HFFc6 (cell line): Measurements from ENCODE around the gene NOTCH4. TPM values are rescaled to one million over a fixed set of nuclear protein-coding genes. Genes with fewer than 3 reads are reported as not detected.

Experiments
- DNase-seq: peaks from one replicate; pipeline ENCODE4 v3.0.0-alpha.2; 2018
- H3K27ac Mint-ChIP-seq: 2 replicates; pipeline ENCODE4 v1.8.0; 2020; ENCODE audit warnings: mild to moderate bottlenecking, mixed read lengths
- H3K27me3 Mint-ChIP-seq: 2 replicates; pipeline ENCODE4 v1.8.0; 2021; ENCODE audit warnings: mild to moderate bottlenecking, moderate library complexity, mixed read lengths; ENCODE audit not compliant: insufficient read depth
- H3K36me3 Mint-ChIP-seq: 2 replicates; pipeline ENCODE4 v1.8.0; 2021; ENCODE audit warnings: low read depth, mixed read lengths
- H3K4me1 Mint-ChIP-seq: 2 replicates; pipeline ENCODE4 v1.8.0; 2020; ENCODE audit warnings: low read depth, mixed read lengths
- H3K4me3 Mint-ChIP-seq: 2 replicates; pipeline ENCODE4 v1.8.0; 2020; ENCODE audit warnings: mild to moderate bottlenecking, moderate library complexity, mixed read lengths
- H3K9me3 Mint-ChIP-seq: 2 replicates; pipeline ENCODE4 v1.8.0; 2020; ENCODE audit warnings: mild to moderate bottlenecking, mixed read lengths
- total RNA-seq, 6 experiments: library from RNA; stranded (reverse); fragmentation: NEBNext Ultra II Directional; extraction: Animal tissue kit (Norgen Biotek cat#: 25700); gene quantifications; 2 replicates in 1 of 6; 3 replicates in 5 of 6; pipeline ENCODE4 v1.2.3, GENCODE V29; 2021
- TF ChIP-seq, protein P1 (sequence below): fragments of 200-600 bp; sonication (generic); IDR thresholded peaks from 2 replicates; pipeline ENCODE4 v1.5.0; 2021; ENCODE audit warnings: antibody characterized with exemption, mild to moderate bottlenecking

Gene NOTCH4
- total RNA-seq, 6 experiments from 2014 or later, result 0.29 to 0.68 (median 0.48) TPM

DNA sequence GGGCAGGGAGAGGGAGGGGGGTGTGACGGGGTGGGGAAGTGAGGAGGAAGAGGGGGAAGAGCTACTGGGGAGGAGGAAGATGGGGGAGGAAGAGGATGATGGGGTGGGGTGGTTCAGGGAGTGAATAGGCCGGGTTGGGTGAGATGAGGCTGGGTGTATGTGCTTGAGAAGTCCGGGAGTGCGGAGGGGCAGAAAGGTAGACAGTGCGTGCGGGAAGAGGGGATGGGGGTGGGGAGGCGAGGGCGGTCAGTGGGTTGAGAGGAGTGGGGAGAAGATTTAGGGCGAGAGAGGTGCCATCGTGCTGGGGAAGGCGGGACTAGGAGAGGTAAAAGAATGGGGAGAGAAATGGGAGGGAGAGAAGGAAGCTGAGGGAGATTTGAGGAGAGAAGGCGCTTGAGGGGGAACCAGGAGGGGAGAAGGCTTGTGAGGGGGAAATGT, 30.9 kb upstream of the NOTCH4 start:
- H3K27ac Mint-ChIP-seq, result peak overlapping the region; percentile 92
- H3K4me3 Mint-ChIP-seq, result peak overlapping the region; percentile 83

DNA sequence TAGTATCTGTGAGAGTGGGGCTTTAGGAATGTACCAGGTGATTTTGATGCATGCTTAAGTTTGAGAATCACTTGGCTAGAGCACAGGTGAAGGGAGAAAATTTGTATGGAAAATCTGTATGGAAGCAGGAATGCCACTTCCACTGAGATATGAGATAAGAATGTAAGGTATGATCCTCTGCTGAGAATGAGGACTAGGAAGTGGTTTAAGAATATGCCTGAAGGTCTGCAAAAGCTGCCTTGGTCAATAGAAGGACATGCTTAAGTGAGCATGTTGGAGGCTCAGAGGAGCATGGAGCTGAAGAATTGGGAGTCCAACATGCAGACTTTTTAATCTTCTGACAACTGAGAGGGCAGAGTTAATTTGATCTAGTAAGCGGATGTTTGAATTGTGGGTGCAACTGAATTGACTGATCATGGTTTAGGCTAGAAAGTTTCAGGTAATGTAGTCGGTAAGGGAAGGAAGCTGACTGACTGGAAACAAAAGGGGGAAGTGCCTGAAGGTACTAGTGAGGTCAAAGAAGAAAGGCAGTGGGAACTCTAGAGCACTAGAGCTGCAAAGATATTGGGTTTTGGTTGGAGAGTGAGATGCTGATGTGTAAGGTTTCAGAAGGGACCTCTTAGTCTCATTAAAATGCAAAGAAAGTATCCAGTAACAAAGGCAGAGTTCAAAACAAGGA, 28.6 kb upstream of the NOTCH4 start:
- H3K4me1 Mint-ChIP-seq, result peaks cover 15% of the 10 kb centered on the region
- no peak for DNase-seq
- peaks cover 9% of the 10 kb centered on the region for H3K27me3 Mint-ChIP-seq
- H3K4me3 Mint-ChIP-seq, result no peak overlapping the region
- H3K27ac Mint-ChIP-seq, result no peak overlapping the region
- TF ChIP-seq, protein P1, sequence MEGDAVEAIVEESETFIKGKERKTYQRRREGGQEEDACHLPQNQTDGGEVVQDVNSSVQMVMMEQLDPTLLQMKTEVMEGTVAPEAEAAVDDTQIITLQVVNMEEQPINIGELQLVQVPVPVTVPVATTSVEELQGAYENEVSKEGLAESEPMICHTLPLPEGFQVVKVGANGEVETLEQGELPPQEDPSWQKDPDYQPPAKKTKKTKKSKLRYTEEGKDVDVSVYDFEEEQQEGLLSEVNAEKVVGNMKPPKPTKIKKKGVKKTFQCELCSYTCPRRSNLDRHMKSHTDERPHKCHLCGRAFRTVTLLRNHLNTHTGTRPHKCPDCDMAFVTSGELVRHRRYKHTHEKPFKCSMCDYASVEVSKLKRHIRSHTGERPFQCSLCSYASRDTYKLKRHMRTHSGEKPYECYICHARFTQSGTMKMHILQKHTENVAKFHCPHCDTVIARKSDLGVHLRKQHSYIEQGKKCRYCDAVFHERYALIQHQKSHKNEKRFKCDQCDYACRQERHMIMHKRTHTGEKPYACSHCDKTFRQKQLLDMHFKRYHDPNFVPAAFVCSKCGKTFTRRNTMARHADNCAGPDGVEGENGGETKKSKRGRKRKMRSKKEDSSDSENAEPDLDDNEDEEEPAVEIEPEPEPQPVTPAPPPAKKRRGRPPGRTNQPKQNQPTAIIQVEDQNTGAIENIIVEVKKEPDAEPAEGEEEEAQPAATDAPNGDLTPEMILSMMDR, result no peak
- peaks cover 5% of the 10 kb centered on the region for H3K9me3 Mint-ChIP-seq
- H3K36me3 Mint-ChIP-seq, result no peaks in the 10 kb centered on the region

More for the DNA sequence above, 30.9 kb upstream of the NOTCH4 start:
- no peaks in the 10 kb centered on the region for H3K36me3 Mint-ChIP-seq
- DNase-seq, result no peak
- TF ChIP-seq, protein P1, result no peak
- H3K9me3 Mint-ChIP-seq, result no peaks in the 10 kb centered on the region
- peaks cover 15% of the 10 kb centered on the region for H3K4me1 Mint-ChIP-seq
- peaks cover 5% of the 10 kb centered on the region for H3K27me3 Mint-ChIP-seq

DNA sequence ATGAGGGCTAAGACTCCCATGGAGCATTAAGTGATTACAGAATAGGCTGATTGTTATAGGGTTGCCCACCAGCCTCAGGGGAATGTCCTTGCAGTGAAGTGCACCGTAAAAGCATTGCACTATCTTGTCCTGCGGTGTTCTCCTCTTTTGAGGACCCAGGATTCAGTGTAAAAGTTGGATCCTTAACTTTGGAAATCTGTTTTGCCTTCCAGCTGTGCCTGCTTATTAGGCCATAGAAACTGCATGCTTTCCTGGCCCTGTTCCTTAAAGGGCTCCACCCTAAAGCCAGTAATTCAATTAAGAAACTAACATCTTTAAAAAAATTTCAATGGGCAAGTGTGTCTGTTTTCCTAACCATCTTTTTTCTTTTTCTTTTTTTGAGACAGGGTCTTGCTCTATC, 25.4 kb upstream of the NOTCH4 start:
- TF ChIP-seq, protein P1, result no peak
- Mint-ChIP-seq H3K4me1 (peaks cover 16% of the 10 kb centered on the region), H3K4me3 (no peak overlapping the region), H3K36me3 (no peaks in the 10 kb centered on the region), H3K27ac (no peak overlapping the region), H3K9me3 (peaks cover 5% of the 10 kb centered on the region), H3K27me3 (peaks cover 9% of the 10 kb centered on the region)
- no peak for DNase-seq

DNA sequence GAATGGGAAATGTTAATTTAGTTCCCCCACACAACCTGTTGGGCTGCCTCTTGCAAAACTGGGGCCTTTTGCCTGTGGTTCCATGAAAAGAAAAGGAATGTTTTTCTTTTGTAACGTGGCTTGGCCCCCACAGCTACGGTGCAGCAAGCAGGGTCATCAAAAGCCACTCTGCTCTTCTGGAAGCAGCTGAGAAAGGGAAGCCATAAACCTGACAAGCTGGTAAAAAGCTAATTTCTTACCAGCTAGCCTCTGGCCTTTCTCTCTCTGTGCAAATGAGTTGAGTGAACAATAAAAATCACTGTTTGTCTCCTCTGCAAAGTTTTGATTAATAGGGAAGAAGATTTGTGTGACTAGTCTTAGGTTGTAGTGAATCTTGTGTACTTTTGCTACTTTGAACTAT, 23.5 kb upstream of the NOTCH4 start:
- Mint-ChIP-seq H3K27me3 (peaks cover 9% of the 10 kb centered on the region), H3K4me3 (no peak overlapping the region), H3K36me3 (no peaks in the 10 kb centered on the region), H3K9me3 (peaks cover 5% of the 10 kb centered on the region), H3K4me1 (peaks cover 13% of the 10 kb centered on the region), H3K27ac (no peak overlapping the region)
- no peak for DNase-seq
- TF ChIP-seq, protein P1, result no peak

DNA sequence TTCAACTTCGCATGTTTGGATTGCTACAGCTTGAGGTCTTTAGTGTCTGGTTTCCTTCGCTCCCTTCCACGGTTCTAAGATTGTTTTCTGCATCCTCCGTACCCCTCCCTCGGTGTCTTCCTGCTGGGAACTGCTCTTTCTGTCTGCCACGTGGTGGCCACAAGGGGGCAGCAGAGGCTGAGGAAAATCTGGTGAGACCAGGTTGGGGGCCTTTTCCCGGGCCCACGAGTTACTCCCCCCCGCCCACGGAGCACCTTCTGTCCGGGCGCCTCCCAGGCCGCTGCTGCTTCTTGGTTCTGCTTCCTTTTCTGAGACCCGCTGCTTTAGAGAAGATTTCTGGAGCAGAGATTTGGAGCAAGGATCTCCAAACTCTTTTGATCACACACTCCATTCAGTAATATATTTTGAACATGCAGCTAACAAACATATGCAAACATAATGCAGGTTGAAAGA, 21.1 kb upstream of the NOTCH4 start:
- TF ChIP-seq, protein P1, result peak; percentile 95
- DNase-seq, result peak; percentile 57
- H3K27me3 Mint-ChIP-seq, result peaks cover 15% of the 10 kb centered on the region
- peak overlapping the region; percentile 75 for H3K4me3 Mint-ChIP-seq
- H3K36me3 Mint-ChIP-seq, result no peaks in the 10 kb centered on the region
- peaks cover 5% of the 10 kb centered on the region for H3K9me3 Mint-ChIP-seq
- peak overlapping the region; percentile 45 for H3K27ac Mint-ChIP-seq
- peaks cover 10% of the 10 kb centered on the region for H3K4me1 Mint-ChIP-seq
